Measurements from ENCODE around the gene CTSF.

DNA sequence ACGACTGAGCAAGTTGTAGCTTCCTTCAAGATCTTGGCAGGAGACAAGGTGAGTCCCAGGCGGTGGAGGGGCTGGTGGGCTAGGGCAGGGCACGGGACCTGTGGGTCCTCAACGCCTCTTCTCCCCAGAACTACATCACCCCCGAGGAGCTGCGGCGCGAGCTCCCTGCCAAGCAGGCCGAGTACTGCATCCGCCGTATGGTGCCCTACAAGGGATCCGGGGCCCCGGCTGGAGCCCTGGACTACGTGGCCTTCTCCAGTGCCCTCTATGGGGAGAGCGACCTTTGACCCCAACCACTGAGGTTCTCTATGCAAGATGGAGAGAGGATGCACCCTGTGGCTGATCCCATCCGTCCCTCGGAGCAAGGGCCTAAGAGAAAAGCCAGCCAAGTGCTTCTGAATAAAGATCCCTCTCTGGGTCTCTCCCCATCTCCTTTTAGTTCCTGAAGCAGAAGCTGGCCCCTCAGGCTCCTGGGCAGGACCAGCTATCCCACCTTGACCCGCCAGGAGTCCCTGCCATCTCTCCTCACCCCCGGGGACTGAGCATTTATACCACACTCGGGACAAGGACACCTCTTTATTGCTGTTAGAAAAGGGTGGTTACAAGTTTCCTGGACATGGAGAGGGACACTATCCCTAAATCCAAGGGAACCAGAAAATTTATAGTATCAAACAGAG lies 5.4 kb downstream of the CTSF start:
- TF ChIP-seq, protein P1, sequence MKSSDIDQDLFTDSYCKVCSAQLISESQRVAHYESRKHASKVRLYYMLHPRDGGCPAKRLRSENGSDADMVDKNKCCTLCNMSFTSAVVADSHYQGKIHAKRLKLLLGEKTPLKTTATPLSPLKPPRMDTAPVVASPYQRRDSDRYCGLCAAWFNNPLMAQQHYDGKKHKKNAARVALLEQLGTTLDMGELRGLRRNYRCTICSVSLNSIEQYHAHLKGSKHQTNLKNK (CRISPR knock-in tag; IDR thresholded peaks at IDR 0.05): no peak
- TF ChIP-seq, protein P2, sequence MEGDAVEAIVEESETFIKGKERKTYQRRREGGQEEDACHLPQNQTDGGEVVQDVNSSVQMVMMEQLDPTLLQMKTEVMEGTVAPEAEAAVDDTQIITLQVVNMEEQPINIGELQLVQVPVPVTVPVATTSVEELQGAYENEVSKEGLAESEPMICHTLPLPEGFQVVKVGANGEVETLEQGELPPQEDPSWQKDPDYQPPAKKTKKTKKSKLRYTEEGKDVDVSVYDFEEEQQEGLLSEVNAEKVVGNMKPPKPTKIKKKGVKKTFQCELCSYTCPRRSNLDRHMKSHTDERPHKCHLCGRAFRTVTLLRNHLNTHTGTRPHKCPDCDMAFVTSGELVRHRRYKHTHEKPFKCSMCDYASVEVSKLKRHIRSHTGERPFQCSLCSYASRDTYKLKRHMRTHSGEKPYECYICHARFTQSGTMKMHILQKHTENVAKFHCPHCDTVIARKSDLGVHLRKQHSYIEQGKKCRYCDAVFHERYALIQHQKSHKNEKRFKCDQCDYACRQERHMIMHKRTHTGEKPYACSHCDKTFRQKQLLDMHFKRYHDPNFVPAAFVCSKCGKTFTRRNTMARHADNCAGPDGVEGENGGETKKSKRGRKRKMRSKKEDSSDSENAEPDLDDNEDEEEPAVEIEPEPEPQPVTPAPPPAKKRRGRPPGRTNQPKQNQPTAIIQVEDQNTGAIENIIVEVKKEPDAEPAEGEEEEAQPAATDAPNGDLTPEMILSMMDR (IDR thresholded peaks at IDR 0.05): no peak
- no peak for TF ChIP-seq RORB (CRISPR knock-in tag; IDR thresholded peaks at IDR 0.05)
- TF ChIP-seq, protein P3, sequence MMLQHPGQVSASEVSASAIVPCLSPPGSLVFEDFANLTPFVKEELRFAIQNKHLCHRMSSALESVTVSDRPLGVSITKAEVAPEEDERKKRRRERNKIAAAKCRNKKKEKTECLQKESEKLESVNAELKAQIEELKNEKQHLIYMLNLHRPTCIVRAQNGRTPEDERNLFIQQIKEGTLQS (CRISPR knock-in tag; conservative IDR thresholded peaks at IDR 0.05): no peak
- TF ChIP-seq, protein P4, sequence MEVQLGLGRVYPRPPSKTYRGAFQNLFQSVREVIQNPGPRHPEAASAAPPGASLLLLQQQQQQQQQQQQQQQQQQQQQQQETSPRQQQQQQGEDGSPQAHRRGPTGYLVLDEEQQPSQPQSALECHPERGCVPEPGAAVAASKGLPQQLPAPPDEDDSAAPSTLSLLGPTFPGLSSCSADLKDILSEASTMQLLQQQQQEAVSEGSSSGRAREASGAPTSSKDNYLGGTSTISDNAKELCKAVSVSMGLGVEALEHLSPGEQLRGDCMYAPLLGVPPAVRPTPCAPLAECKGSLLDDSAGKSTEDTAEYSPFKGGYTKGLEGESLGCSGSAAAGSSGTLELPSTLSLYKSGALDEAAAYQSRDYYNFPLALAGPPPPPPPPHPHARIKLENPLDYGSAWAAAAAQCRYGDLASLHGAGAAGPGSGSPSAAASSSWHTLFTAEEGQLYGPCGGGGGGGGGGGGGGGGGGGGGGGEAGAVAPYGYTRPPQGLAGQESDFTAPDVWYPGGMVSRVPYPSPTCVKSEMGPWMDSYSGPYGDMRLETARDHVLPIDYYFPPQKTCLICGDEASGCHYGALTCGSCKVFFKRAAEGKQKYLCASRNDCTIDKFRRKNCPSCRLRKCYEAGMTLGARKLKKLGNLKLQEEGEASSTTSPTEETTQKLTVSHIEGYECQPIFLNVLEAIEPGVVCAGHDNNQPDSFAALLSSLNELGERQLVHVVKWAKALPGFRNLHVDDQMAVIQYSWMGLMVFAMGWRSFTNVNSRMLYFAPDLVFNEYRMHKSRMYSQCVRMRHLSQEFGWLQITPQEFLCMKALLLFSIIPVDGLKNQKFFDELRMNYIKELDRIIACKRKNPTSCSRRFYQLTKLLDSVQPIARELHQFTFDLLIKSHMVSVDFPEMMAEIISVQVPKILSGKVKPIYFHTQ (CRISPR knock-in tag; IDR thresholded peaks at IDR 0.05): no peak
- no peak for TF ChIP-seq SMAD3 (CRISPR knock-in tag; IDR thresholded peaks at IDR 0.05; ENCODE audit: borderline replicate concordance)
- TF ChIP-seq SOX15 (CRISPR knock-in tag; IDR thresholded peaks at IDR 0.05): no peak
- TF ChIP-seq, protein P5, sequence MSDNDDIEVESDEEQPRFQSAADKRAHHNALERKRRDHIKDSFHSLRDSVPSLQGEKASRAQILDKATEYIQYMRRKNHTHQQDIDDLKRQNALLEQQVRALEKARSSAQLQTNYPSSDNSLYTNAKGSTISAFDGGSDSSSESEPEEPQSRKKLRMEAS (CRISPR knock-in tag; IDR thresholded peaks at IDR 0.05): no peak
- no peak for TF ChIP-seq TEAD4 (CRISPR knock-in tag; IDR thresholded peaks at IDR 0.05)
- no peak for TF ChIP-seq ESRRA (CRISPR knock-in tag; IDR thresholded peaks at IDR 0.05; ENCODE audit: borderline replicate concordance)
- no peak for TF ChIP-seq RELA (CRISPR knock-in tag; IDR thresholded peaks at IDR 0.05; ENCODE audit: borderline replicate concordance)
- no peak for TF ChIP-seq IRF2 (CRISPR knock-in tag; IDR thresholded peaks at IDR 0.05; ENCODE audit: borderline replicate concordance, low read depth)

Data from WTC11 (cell line).